Measurements from ENCODE around the gene OXSR1. TPM values are rescaled to one million over a fixed set of nuclear protein-coding genes. Genes with fewer than 3 reads are reported as not detected.
"Not testable (repeated sequence)": the region's sequence is repeated elsewhere in the genome, so short reads cannot be mapped to it uniquely, and the experiment has no call there.

OXSR1 gene
- total RNA-seq, 1 donor from 2014 or later: 22.4 TPM

GRCh38 chr3:38158472-38158871 is 6.9 kb upstream of the OXSR1 start:
- no peak for ATAC-seq
- intact Hi-C loops (cut with micrococcal nuclease): no loop called here
- DNase-seq: no peak

GRCh38 chr3:38160704-38161103 is 4.6 kb upstream of the OXSR1 start:
- intact Hi-C loops (cut with micrococcal nuclease); DNase-seq; ATAC-seq: not testable (repeated sequence)

- intact Hi-C loops (cut with micrococcal nuclease): no loop called here
- ATAC-seq (no peak), DNase-seq (no peak)
Observed at GRCh38 chr3:38163117-38163840, 2.1 kb upstream of the OXSR1 start.

GRCh38 chr3:38163841-38164642 is 1.3 kb upstream of the OXSR1 start:
- intact Hi-C loops (cut with micrococcal nuclease): no loop called here
- ATAC-seq (no peak), DNase-seq (peak; percentile 37)

GRCh38 chr3:38164643-38164951 is 740 bp upstream of the OXSR1 start:
- ATAC-seq (no peak), DNase-seq (no peak)
- intact Hi-C loops (cut with micrococcal nuclease): no loop called here

GRCh38 chr3:38165722-38166387 is 518 bp downstream of the OXSR1 start:
- ATAC-seq: no peak
- DNase-seq: no peak
- intact Hi-C loops (cut with micrococcal nuclease): no loop called here

GRCh38 chr3:38167591-38167990 is 2.3 kb downstream of the OXSR1 start:
- DNase-seq: no peak
- no peak for ATAC-seq
- intact Hi-C loops (cut with micrococcal nuclease): no loop called here

- ATAC-seq (no peak), DNase-seq (no peak)
- intact Hi-C loops (cut with micrococcal nuclease): no loop called here
Observed at GRCh38 chr3:38168151-38169026, 3.1 kb downstream of the OXSR1 start.

- ATAC-seq (no peak), DNase-seq (no peak)
- intact Hi-C loops (cut with micrococcal nuclease): no loop called here
Observed at GRCh38 chr3:38169027-38169317, 3.6 kb downstream of the OXSR1 start.

GRCh38 chr3:38170722-38171121 is 5.4 kb downstream of the OXSR1 start:
- no peak for DNase-seq
- no peak for ATAC-seq
- intact Hi-C loops (cut with micrococcal nuclease): no loop called here

GRCh38 chr3:38171622-38172021 is 6.3 kb downstream of the OXSR1 start:
- ATAC-seq (no peak), DNase-seq (no peak)
- intact Hi-C loops (cut with micrococcal nuclease): no loop called here

GRCh38 chr3:38173834-38174418 is 8.6 kb downstream of the OXSR1 start:
- no peak for DNase-seq
- no peak for ATAC-seq
- intact Hi-C loops (cut with micrococcal nuclease): no loop called here

GRCh38 chr3:38177181-38177580 is 11.8 kb downstream of the OXSR1 start:
- DNase-seq: no peak
- intact Hi-C loops (cut with micrococcal nuclease): no loop called here
- no peak for ATAC-seq

- DNase-seq (no peak), ATAC-seq (no peak)
- intact Hi-C loops (cut with micrococcal nuclease): no loop called here
Observed at GRCh38 chr3:38186781-38187180, 21.4 kb downstream of the OXSR1 start.

- intact Hi-C loops (cut with micrococcal nuclease): no loop called here
- ATAC-seq: no peak
- DNase-seq: no peak
Observed at GRCh38 chr3:38190481-38190881, 25.1 kb downstream of the OXSR1 start.

- intact Hi-C loops (cut with micrococcal nuclease); ATAC-seq; DNase-seq: not testable (repeated sequence)
Observed at GRCh38 chr3:38202931-38203330, 37.6 kb downstream of the OXSR1 start.

GRCh38 chr3:38203690-38204089 is 38.4 kb downstream of the OXSR1 start:
- no peak for ATAC-seq
- no peak for DNase-seq
- intact Hi-C loops (cut with micrococcal nuclease): no loop called here

- intact Hi-C loops (cut with micrococcal nuclease): no loop called here
- no peak for ATAC-seq
- DNase-seq: no peak
Observed at GRCh38 chr3:38204599-38205471, 39.5 kb downstream of the OXSR1 start.

All from left ventricle myocardium superior (tissue), 1 donor.